GM18508 (cell line): ENCODE results near the gene SPHKAP.
"Not testable (repeated sequence)": the region's sequence is repeated elsewhere in the genome, so short reads cannot be mapped to it uniquely, and the experiment has no call there.

Experiments used
- ATAC-seq: cut with Tn5 transposase; IDR thresholded peaks from one replicate; pipeline ENCODE4 v1.9.1; 2021; ENCODE audit warnings: moderate number of reproducible peaks; ENCODE audit not compliant: insufficient read depth, unreplicated experiment

The SPHKAP gene

GRCh38 chr2:228181098-228182019 is at the start of gene SPHKAP:
Gene SPHKAP (minus strand): TSS chr2:228181687. CDS start chr2:228181598, 89 bp downstream.
- no peak for ATAC-seq

- ATAC-seq = no peak
These were observed 46.0 kb upstream of the SPHKAP start for GRCh38 chr2:228227466-228227865.

GRCh38 chr2:228224410-228224809 is 42.9 kb upstream of the SPHKAP start:
- no peak for ATAC-seq

- ATAC-seq = not testable (repeated sequence)
These were observed 37.1 kb upstream of the SPHKAP start for GRCh38 chr2:228218593-228218992.

GRCh38 chr2:228197504-228197903 is 16.0 kb upstream of the SPHKAP start:
- no peak for ATAC-seq

- no peak for ATAC-seq
These were observed 1.0 kb downstream of the SPHKAP start for GRCh38 chr2:228180181-228181097.

GRCh38 chr2:228167290-228167689 is 14.2 kb downstream of the SPHKAP start:
- no peak for ATAC-seq

GRCh38 chr2:228164718-228165117 is 16.8 kb downstream of the SPHKAP start:
- no peak for ATAC-seq

- no peak for ATAC-seq
These were observed 23.6 kb downstream of the SPHKAP start for GRCh38 chr2:228157841-228158240.

- ATAC-seq = no peak
These were observed 36.5 kb downstream of the SPHKAP start for GRCh38 chr2:228144961-228145360.

- ATAC-seq = peak; percentile 98
These were observed 40.5 kb downstream of the SPHKAP start for GRCh38 chr2:228140934-228141528.

- ATAC-seq = no peak
These were observed 45.5 kb downstream of the SPHKAP start for GRCh38 chr2:228136027-228136426.

GRCh38 chr2:228135300-228135699 is 46.2 kb downstream of the SPHKAP start:
- no peak for ATAC-seq

GRCh38 chr2:228131833-228132232 is 49.7 kb downstream of the SPHKAP start:
- ATAC-seq = no peak

GRCh38 chr2:228126401-228126800 is 55.1 kb downstream of the SPHKAP start:
- ATAC-seq = no peak

GRCh38 chr2:228118940-228119339 is 62.5 kb downstream of the SPHKAP start:
- no peak for ATAC-seq

- ATAC-seq = no peak
These were observed 73.6 kb downstream of the SPHKAP start for GRCh38 chr2:228107846-228108245.

- no peak for ATAC-seq
These were observed 75.8 kb downstream of the SPHKAP start for GRCh38 chr2:228105526-228106250.

GRCh38 chr2:228104215-228104614 is 77.3 kb downstream of the SPHKAP start:
- ATAC-seq = no peak

GRCh38 chr2:228103379-228103778 is 78.1 kb downstream of the SPHKAP start:
- ATAC-seq = no peak
